Measurements from ENCODE around the gene HKDC1.

HKDC1 gene

GRCh38 chr10:69239816-69240434 is 19.8 kb downstream of the HKDC1 start:
- TF ChIP-seq REST (IDR thresholded peaks at IDR 0.05; ENCODE audit: low read depth) (no peak), RAD21 (IDR thresholded peaks at IDR 0.05; ENCODE audit: low read depth) (no peak), CEBPB (IDR thresholded peaks at IDR 0.05) (no peak), NFIC (IDR thresholded peaks at IDR 0.05) (no peak), MAX (IDR thresholded peaks at IDR 0.05) (no peak), ZBTB7A (IDR thresholded peaks at IDR 0.05; ENCODE audit: low read depth) (no peak), TCF12 (IDR thresholded peaks at IDR 0.05; ENCODE audit: low read depth) (no peak), FOXM1 (IDR thresholded peaks at IDR 0.05; ENCODE audit: borderline replicate concordance, low read depth) (no peak), EP300 (IDR thresholded peaks at IDR 0.05; ENCODE audit: borderline replicate concordance) (no peak), EGR1 (IDR thresholded peaks at IDR 0.05) (no peak), TEAD4 (IDR thresholded peaks at IDR 0.05) (no peak)
- TF ChIP-seq, protein P1, sequence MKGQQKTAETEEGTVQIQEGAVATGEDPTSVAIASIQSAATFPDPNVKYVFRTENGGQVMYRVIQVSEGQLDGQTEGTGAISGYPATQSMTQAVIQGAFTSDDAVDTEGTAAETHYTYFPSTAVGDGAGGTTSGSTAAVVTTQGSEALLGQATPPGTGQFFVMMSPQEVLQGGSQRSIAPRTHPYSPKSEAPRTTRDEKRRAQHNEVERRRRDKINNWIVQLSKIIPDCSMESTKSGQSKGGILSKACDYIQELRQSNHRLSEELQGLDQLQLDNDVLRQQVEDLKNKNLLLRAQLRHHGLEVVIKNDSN (IDR thresholded peaks at IDR 0.05) = no peak

DNA sequence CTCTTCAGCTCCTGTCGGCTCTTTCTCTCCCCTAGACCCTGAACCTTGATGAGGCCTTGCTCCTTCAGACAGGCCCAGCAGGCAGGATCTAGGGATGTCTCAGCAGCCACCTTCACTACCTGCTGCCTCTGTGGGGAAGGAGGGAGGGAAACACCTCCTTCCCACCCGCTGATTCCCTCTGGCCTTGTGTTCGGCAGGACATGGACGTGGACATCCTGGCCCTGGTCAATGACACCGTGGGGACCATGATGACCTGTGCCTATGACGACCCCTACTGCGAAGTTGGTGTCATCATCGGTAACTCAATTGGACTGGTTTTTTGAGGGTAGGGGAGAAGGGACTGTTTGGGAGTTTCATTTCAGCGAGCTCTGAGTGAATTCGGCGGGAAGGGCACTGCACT is 20.3 kb downstream of the HKDC1 start:
- TF ChIP-seq EP300 (IDR thresholded peaks at IDR 0.05; ENCODE audit: borderline replicate concordance) (no peak), CREB1 (IDR thresholded peaks at IDR 0.05; ENCODE audit: low read depth) (no peak), TCF12 (IDR thresholded peaks at IDR 0.05; ENCODE audit: low read depth) (no peak), MAX (IDR thresholded peaks at IDR 0.05) (no peak), NFIC (IDR thresholded peaks at IDR 0.05) (no peak), CEBPB (IDR thresholded peaks at IDR 0.05) (no peak), RAD21 (IDR thresholded peaks at IDR 0.05; ENCODE audit: low read depth) (no peak), FOXM1 (IDR thresholded peaks at IDR 0.05; ENCODE audit: borderline replicate concordance, low read depth) (no peak), EGR1 (IDR thresholded peaks at IDR 0.05) (no peak)
- TF ChIP-seq, protein P1 (IDR thresholded peaks at IDR 0.05) = no peak

- TF ChIP-seq EGR1 (IDR thresholded peaks at IDR 0.05) = no peak
Measured at GRCh38 chr10:69241575-69241974, 21.4 kb downstream of the HKDC1 start.

GRCh38 chr10:69242040-69242851 is 22.1 kb downstream of the HKDC1 start:
- TF ChIP-seq TAF1 (IDR thresholded peaks at IDR 0.05; ENCODE audit: low read depth) (no peak), FOXM1 (IDR thresholded peaks at IDR 0.05; ENCODE audit: borderline replicate concordance, low read depth) (no peak), EP300 (IDR thresholded peaks at IDR 0.05; ENCODE audit: borderline replicate concordance) (no peak), CEBPB (IDR thresholded peaks at IDR 0.05) (no peak), TCF12 (IDR thresholded peaks at IDR 0.05; ENCODE audit: low read depth) (no peak), CREB1 (IDR thresholded peaks at IDR 0.05; ENCODE audit: low read depth) (no peak)
- TF ChIP-seq, protein P1 (IDR thresholded peaks at IDR 0.05) = no peak

DNA sequence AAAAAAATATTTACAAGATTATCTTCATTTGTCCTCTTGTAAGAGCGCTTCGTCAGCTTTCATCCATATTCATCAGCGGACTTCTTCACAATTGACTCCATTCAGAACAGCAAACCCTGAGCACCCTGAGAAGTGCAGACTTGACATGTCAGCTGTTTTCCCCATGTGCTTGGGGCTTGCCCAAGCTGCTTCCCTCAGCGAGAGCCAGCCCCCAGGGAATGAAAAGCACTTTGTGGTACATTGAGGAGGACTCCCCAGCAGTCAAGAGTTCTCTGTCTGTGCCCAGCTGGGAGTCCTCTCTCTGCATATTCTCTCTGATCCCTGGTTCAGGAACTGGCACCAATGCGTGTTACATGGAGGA is 22.7 kb downstream of the HKDC1 start:
- TF ChIP-seq FOXM1 (IDR thresholded peaks at IDR 0.05; ENCODE audit: borderline replicate concordance, low read depth) (no peak), EP300 (IDR thresholded peaks at IDR 0.05; ENCODE audit: borderline replicate concordance) (no peak), REST (IDR thresholded peaks at IDR 0.05; ENCODE audit: low read depth) (no peak), TCF12 (IDR thresholded peaks at IDR 0.05; ENCODE audit: low read depth) (no peak), EGR1 (IDR thresholded peaks at IDR 0.05) (no peak), CREB1 (IDR thresholded peaks at IDR 0.05; ENCODE audit: low read depth) (no peak), TAF1 (IDR thresholded peaks at IDR 0.05; ENCODE audit: low read depth) (no peak), ZBTB7A (IDR thresholded peaks at IDR 0.05; ENCODE audit: low read depth) (no peak), CEBPB (IDR thresholded peaks at IDR 0.05) (no peak), TEAD4 (IDR thresholded peaks at IDR 0.05) (no peak), MAX (IDR thresholded peaks at IDR 0.05) (no peak)
